Measurements from ENCODE around the gene FRS2.
A peak's percentile ranks its signal among the peaks of the same experiment; 100 is the strongest.

Gene FRS2

GRCh38 chr12:69534389-69534822 lies 64.2 kb downstream of the FRS2 start:
- no peak for DNase-seq

GRCh38 chr12:69540987-69541386 lies 70.8 kb downstream of the FRS2 start:
- DNase-seq, result no peak

- DNase-seq, result no peak
Measured at GRCh38 chr12:69544087-69544486, 73.9 kb downstream of the FRS2 start.

DNA sequence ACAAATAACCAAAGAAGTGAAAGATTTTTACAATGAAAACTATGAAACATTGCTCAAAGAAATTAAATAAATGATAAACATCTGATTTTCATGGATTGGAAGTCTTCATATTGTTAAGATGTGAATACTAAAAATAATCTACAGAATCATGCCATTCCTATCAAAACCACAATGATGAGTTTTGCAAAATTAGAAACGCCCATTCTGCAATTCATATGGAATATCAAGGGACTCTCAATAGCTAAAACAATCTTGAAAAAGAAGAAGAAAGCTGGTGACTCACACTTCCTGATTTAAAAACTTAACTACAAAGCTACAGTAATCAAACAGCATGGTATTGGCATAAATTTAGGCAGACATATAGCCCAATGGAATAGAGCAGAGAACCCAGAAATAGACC lies 74.9 kb downstream of the FRS2 start:
- DNase-seq, result no peak

DNA sequence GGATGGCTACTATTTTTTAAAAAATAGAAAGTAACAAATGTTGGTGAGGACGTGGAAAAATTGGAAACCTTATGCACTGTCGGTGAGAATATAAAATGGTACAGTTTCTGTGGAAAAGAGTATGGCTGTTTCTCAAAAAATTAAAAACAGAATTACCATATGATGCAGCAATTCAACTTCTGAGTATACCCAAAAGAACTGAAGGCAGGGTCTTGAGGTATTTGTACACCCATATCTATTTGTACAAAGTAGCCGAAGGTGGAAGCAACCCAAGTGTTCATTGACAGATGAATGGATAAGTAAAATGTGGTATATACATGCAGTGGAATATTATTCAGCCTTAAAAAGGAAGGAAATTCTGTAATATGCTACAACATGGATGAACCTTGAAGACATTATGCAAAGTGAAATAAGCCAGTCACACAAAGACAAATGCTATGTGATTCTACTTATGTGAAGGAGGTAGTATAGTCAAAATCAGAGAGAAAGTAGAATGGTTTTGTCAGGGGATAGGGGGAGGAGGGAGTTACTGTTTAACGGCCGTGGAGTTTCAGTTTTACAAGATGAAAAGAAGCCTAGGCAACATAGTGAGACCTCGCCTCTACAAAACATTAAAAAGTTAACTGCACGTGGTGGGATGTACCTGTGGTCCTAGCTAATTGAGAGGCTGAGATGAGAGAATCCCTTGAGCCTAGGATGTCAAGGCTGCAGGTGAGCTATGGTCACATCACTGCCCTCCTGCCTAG lies 76.7 kb downstream of the FRS2 start:
- no peak for DNase-seq

DNA sequence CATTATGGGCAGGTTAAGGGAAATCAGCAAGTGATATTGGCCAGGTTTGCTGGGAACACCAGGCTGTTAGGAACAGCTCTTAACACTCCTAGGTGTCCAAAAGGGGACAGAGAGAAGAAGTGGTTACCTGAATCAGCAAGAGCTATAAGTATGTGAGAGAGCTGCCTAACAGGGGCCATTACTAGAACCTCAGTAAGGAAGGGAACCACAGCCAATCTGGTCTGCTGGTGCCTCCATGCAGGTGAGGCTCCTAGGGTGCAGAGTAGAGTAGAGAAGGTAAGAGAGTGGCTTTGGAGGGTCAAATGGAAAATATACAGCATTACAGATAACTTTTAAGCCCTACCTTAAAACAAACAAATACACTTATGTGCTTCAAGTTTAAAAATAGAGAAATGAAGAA lies 78.5 kb downstream of the FRS2 start:
- DNase-seq, result no peak

- DNase-seq, result no peak
Measured at GRCh38 chr12:69550569-69551350, 80.6 kb downstream of the FRS2 start.

DNA sequence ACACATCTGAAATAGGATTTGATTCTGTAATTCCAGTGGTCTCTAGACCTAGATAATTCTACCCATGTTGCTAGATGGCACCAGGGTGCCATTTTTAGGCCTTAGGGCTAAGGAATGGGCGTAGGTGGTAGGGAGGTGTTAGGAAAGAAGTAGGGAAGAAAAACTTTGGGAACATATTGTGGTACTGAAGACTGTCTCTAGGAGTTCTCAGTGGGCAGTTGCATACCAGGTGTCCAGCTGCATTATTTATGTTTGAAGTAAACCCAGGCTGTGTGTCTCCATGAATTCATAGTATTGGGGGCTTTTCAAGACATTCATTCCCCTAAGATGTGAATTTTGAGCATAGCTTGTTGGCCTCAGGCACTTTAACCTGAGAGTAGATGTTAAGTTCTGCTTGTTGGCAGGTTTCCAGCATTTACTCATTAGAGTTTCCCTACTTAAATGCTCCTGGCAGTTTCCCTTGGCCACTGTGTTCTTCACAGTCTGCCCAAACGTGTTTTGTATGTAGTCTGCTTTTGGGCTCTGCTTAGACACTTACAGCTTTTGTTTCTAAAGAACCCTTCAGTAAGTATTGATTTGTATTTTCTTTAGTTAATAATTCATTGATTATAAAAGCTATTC lies 83.5 kb downstream of the FRS2 start:
- DNase-seq, result no peak

- no peak for DNase-seq
Measured at GRCh38 chr12:69555461-69555860, 85.3 kb downstream of the FRS2 start.

DNA sequence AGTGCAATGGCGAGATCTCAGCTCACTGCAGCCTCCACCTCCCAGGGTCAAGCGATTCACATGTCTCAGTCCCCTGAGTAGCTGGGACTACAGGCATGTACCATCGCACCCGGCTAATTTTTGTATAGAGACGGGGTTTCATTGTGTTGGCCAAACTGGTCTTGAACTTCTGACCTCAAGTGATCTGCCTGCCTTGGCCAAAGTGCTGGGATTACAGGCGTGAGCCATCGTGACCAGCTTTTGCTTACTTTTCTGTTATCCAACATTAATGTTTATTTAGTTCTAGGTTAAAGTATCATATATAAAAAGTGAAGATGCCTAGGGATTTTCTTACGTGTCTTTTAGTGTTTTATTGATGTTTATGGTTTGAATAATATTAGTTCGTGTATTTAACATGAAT lies 86.2 kb downstream of the FRS2 start:
- DNase-seq, result no peak

GRCh38 chr12:69563166-69563762 lies 93.1 kb downstream of the FRS2 start:
- no peak for DNase-seq

GRCh38 chr12:69566603-69567002 lies 96.4 kb downstream of the FRS2 start:
- DNase-seq, result no peak

- DNase-seq, result no peak
Measured at GRCh38 chr12:69569236-69569635, 99.0 kb downstream of the FRS2 start.

DNA sequence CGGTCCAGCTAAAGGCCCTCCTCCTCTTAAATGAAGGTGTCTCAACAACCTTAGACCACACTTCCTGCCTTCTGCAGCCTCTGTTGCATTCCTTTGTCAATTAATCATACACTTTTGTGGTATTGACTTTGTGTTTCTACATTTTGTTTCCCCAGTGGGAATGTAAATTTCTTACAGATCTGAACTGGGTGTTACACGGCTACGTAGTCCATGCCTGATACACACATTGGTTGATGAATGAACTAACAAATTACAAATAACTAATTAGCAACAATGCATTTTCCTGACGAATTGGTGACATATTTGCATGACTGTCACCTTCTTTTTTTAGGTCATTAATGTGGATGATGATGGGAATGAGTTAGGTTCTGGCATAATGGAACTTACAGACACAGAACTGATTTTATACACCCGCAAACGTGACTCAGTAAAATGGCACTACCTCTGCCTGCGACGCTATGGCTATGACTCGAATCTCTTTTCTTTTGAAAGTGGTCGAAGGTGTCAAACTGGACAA lies 99.9 kb downstream of the FRS2 start:
- DNase-seq, result no peak

- DNase-seq, result peak; percentile 5 to 19
Measured at GRCh38 chr12:69570545-69571399, 100.6 kb downstream of the FRS2 start.

GRCh38 chr12:69575346-69575745 lies 105.2 kb downstream of the FRS2 start:
- no peak for DNase-seq

DNA sequence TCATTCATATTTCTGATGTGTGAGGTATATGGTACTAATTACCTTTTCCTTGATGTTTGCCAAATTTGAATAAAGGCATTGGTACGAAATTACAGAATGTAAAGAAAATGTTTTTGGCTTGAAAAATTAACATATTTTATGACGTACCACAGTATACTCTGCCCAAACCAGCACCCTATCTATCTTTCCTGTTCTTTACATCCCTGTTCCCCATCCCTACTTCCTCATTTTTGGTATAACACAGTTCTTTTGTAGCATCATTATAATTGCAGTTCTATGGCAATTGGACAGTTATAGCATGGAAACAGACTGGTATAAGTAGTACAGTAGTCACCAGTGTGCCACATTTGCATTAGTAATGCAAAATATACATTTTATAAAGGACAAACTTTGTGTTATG lies 108.1 kb downstream of the FRS2 start:
- no peak for DNase-seq

DNA sequence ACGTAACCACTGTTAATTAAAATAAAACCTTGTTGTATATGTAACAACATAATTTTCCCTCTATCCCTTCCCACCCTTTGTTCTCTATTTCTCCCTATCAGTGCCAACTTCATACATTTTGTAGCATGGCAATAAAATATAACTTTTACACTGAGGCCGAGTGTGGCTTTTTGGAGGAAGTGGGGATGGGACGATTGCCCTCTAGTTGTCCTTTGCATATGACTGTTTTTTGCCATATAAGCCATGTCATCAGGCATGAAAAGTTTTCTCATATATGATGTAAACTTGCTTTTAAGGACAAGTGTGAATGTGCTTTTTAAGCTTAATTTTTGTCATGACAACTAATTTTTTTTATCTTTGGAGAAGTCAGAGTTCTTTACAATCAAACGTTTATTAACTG lies 108.8 kb downstream of the FRS2 start:
- no peak for DNase-seq

GRCh38 chr12:69580074-69580473 lies 109.9 kb downstream of the FRS2 start:
- no peak for DNase-seq

DNA sequence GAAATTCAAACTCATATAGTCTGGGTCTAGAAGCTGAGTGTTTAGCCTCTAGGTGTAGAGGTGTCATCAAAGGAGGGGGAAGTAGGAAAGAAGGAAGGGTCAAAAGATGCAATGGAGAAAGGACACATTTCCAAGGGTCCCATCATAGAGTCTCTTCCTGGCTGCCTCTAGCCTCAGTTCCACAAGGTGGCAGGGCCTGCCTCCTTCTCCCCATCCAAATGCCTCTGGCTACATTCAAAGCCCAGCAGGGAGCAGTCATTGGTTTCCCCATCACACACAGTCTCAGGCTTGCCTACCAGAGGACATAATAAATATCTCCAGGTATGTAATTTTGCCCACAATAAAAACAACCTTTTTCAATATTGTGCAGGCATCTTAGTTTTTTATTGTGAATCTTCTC lies 113.0 kb downstream of the FRS2 start:
- peak; percentile 22 to 23 for DNase-seq

- DNase-seq, result peak; percentile 93 to 96
Measured at GRCh38 chr12:69585189-69586062, 115.2 kb downstream of the FRS2 start, which contains the start of gene CCT2. Gene CCT2, plus strand, starts transcription at chr12:69585459. Its CDS starts 63 bp downstream, at chr12:69585522.
